ENCODE results near the gene METTL15. TPM values are rescaled to one million over a fixed set of nuclear protein-coding genes. Genes with fewer than 3 reads are reported as not detected.
A peak's percentile ranks its signal among the peaks of the same experiment; 100 is the strongest.
"Not testable (repeated sequence)": the region's sequence is repeated elsewhere in the genome, so short reads cannot be mapped to it uniquely, and the experiment has no call there.

The METTL15 gene, protein sequence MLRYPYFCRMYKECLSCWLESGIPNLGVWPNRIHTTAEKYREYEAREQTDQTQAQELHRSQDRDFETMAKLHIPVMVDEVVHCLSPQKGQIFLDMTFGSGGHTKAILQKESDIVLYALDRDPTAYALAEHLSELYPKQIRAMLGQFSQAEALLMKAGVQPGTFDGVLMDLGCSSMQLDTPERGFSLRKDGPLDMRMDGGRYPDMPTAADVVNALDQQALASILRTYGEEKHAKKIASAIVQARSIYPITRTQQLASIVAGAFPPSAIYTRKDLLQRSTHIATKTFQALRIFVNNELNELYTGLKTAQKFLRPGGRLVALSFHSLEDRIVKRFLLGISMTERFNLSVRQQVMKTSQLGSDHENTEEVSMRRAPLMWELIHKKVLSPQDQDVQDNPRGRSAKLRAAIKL
- 10 to 100 TPM; 16.3 to 19.1 (median 19.0) TPM for polyA plus RNA-seq (ENCODE audit: insufficient read length in 3 of 3)

- peak; percentile 91 to 97 (median 95) for DNase-seq (ENCODE audit: low read depth in 3 of 3, low spot score in 2 of 3)
Observed at GRCh38 chr11:28107750-28108618, at the start of gene METTL15, which contains the start of gene KIF18A. TSS of gene METTL15 (plus strand) at chr11:28108388. CDS start at chr11:28113335, 4,947 bp downstream. TSS of gene KIF18A (minus strand) at chr11:28108156. CDS start at chr11:28097947, 10,209 bp downstream.

DNA sequence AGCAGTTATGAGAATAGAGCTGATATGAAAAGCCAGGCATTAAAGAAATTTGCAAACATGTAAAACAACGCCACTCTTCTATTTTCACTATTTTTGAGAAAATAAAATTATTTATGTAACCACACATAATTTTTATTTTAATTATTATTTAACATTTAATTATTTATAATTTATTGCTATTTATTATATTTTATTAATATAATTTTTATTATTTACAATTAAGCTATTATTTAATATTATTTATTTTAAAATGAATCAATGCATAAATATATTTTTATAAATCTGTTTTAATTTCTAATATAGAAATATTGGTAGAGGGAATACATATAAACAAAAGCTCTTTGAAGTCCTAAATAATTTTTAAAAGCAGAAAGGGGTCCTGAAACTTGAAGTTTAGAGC, 36.9 kb upstream of the METTL15 start:
- no peak for DNase-seq (ENCODE audit: low read depth in 3 of 3, low spot score in 2 of 3)

DNA sequence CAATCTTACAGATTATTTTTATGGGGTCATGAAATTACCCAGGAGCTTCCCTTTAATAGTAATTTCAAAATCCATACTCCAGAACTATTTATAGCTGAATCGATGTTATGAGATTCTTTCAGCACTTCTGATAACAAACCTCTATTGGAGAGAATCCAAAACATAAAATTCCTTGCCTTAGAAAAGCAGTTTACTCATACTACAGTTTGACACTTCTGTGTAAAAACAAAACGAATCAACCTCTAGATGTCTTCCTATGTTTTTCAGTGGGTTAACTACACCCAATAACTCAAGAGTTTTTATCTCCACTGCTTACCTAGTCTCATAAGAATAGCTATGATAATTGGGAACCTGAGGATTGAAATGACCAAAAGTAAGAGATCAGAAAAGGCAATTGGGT, 35.9 kb upstream of the METTL15 start:
- no peak for DNase-seq (ENCODE audit: low read depth in 3 of 3, low spot score in 2 of 3)

DNA sequence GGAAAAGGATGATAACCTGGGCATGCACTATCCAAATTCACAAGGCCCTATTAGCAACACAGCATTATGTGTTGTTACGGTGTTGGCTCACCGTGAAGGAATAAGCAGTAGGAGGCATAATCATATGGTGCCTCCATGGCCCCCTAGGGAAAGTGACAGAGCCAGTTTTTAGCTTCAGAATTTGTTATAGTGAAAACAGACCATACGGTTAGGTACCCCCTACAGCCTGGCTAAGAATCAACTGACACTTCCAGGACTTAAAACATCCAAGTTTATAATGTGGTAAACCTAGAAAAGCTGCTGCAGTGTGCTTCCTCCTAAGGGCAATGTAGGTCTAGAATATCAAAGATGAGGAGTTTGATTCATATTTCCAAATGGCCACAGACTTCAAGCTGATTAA, 30.7 kb upstream of the METTL15 start:
- DNase-seq (ENCODE audit: low read depth in 3 of 3, low spot score in 2 of 3): no peak

- no peak for DNase-seq (ENCODE audit: low read depth in 3 of 3, low spot score in 2 of 3)
Observed at GRCh38 chr11:28083118-28083517, 25.1 kb upstream of the METTL15 start.

GRCh38 chr11:28086569-28086968, 21.6 kb upstream of the METTL15 start:
- DNase-seq (ENCODE audit: low read depth in 3 of 3, low spot score in 2 of 3): no peak

DNA sequence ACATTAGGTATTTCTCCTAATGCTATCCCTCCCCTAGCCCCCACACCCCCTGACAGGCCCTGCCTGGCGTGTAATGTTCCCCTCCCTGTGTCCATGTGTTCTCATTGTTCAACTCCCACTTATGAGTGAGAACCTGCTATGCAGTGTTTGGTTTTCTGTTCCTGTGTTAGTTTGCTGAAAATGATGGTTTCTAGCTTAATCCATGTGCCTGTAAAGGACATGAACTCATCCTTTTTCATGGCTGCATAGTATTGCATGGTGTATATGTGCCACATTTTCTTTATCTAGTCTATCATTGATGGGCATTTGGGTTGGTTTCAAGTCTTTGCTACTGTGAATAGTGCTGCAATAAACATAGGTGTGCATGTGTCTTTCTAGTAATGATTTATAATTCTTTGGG, 21.0 kb upstream of the METTL15 start:
- not testable (repeated sequence) for DNase-seq (ENCODE audit: low read depth in 3 of 3, low spot score in 2 of 3)

- DNase-seq (ENCODE audit: low read depth in 3 of 3, low spot score in 2 of 3): not testable (repeated sequence)
Observed at GRCh38 chr11:28087693-28088092, 20.5 kb upstream of the METTL15 start.

- no peak for DNase-seq (ENCODE audit: low read depth in 3 of 3, low spot score in 2 of 3)
Observed at GRCh38 chr11:28089378-28089777, 18.8 kb upstream of the METTL15 start.

GRCh38 chr11:28090052-28090749, 18.0 kb upstream of the METTL15 start:
- DNase-seq (ENCODE audit: low read depth in 3 of 3, low spot score in 2 of 3): no peak

- no peak for DNase-seq (ENCODE audit: low read depth in 3 of 3, low spot score in 2 of 3)
Observed at GRCh38 chr11:28092786-28093185, 15.4 kb upstream of the METTL15 start.

DNA sequence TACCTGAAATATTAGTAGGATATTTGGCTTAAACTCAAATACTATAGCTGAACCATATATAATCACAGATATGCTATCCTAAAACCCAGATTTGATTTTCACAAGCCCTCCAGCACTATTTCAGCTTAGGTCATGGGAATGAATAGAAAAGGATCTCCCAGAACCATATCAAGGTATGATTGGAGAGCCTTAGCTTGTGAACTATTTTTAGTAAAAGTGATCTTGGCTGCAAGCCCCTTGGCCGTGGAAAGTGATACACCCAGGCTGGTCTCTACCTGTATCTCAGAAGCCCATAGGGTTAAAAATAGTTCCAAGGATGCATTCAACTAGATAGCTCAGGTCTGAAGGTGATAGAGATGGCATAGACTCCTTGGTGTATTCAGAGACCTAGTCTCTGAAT, 9.9 kb upstream of the METTL15 start:
- no peak for DNase-seq (ENCODE audit: low read depth in 3 of 3, low spot score in 2 of 3)

DNA sequence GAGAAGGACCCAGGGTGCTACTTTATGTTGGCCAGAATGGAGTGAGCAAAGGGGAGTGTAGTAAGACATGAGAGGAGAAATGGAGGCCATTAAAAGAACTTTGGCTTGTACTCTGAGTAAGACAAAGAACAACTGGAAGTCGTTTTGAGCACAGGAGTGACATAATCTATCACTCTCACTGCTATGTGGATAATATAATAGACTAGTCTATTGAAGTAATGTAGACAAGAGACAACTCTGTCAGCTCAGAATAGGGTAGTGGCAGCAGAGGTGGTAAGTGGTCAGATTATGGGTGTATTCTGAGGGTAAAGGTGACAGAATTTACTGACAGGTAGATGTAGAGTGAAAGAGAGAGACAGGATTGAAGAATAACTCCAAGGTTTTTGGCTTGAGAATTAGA, 8.5 kb upstream of the METTL15 start:
- DNase-seq (ENCODE audit: low read depth in 3 of 3, low spot score in 2 of 3): no peak

DNA sequence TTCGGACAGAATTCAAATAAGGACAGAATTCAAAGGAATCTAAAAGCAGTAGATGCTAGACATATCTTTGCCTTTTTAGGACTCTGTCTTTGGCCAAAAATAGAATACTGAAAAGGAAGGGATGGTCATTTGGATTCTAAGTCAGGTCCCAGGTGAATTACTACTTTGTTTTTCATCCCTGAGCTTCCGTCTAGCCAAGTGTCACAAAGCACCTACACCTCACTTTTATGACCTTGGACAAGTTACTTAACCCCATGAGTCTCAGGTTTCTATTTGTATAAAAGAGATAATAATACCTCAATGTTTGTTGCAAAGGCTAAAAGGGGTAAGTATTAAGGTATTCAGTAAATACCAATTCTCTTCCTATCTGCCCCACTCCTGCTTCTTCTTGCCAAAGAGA, 7.5 kb upstream of the METTL15 start:
- DNase-seq (ENCODE audit: low read depth in 3 of 3, low spot score in 2 of 3): no peak

- DNase-seq (ENCODE audit: low read depth in 3 of 3, low spot score in 2 of 3): not testable (repeated sequence)
Observed at GRCh38 chr11:28102300-28102699, 5.9 kb upstream of the METTL15 start.

GRCh38 chr11:28104425-28104824, 3.8 kb upstream of the METTL15 start:
- DNase-seq (ENCODE audit: low read depth in 3 of 3, low spot score in 2 of 3): no peak

GRCh38 chr11:28104984-28105383, 3.2 kb upstream of the METTL15 start:
- no peak for DNase-seq (ENCODE audit: low read depth in 3 of 3, low spot score in 2 of 3)

- DNase-seq (ENCODE audit: low read depth in 3 of 3, low spot score in 2 of 3): no peak
Observed at GRCh38 chr11:28105869-28106268, 2.3 kb upstream of the METTL15 start.

DNA sequence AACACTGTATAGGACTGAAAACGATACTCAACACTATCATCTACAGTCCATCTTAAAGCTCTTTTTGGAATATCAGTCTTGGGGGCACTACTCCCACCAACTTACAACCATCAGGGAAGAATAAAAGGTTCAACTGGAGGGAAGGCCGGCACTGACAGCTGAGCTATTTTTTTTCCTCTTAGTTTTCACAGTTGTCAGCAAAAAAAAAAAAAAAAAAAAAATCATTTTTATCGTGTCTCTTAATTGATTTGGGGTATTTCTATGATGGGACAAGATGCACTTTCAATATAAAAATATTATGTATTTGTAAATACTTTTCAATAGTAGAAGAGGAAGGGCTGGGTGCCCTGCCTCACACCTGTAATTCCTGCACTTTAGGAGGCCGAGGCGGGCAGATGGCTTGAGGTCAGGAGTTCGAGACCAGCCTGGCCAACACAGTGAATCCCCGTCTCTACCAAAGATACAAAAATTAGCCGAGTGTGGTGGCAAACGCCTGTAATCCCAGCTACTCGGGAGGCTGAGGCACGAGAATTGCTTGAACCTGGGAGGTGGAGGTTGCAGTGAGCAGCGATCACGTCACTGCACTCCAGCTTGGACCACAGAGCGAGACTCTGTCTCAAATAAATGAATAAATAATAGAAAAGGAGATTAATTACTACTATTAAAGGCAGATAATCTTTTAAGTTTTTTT, 1.7 kb upstream of the METTL15 start:
- DNase-seq (ENCODE audit: low read depth in 3 of 3, low spot score in 2 of 3): no peak

- DNase-seq (ENCODE audit: low read depth in 3 of 3, low spot score in 2 of 3): peak in 1 of 3 donors; percentile 26
Observed at GRCh38 chr11:28107191-28107749, 918 bp upstream of the METTL15 start.
